Measurements from ENCODE around the gene ADAMTS12.

Gene ADAMTS12

GRCh38 chr5:33715661-33716060 lies 176.1 kb downstream of the ADAMTS12 start:
- Histone ChIP-seq H3K27me3 (ENCODE audit: low read depth, low read length) (no peaks in the 10 kb centered on the region), H2AFZ (ENCODE audit: low read depth, low read length) (no peak overlapping the region), H3K4me2 (ENCODE audit: low read length) (no peak overlapping the region), H3K9ac (ENCODE audit: low read length) (no peak overlapping the region), H3K27ac (ENCODE audit: low read length) (no peak overlapping the region), H3K4me3 (ENCODE audit: low read length) (no peak overlapping the region), H3K36me3 (replicated peaks; ENCODE audit: low read depth, low read length) (no peaks in the 10 kb centered on the region), H4K20me1 (ENCODE audit: insufficient read depth, low read length) (no peaks in the 10 kb centered on the region), H3K9me3 (ENCODE audit: insufficient read depth, low read length) (no peaks in the 10 kb centered on the region), H3K79me2 (ENCODE audit: low read length) (no peaks in the 10 kb centered on the region), H3K4me1 (ENCODE audit: low read length) (no peaks in the 10 kb centered on the region; the same call in 1 of the 2 replicates)
- no peak for TF ChIP-seq EZH2phosphoT487 (IDR thresholded peaks at IDR 0.05; ENCODE audit: low read depth)
- TF ChIP-seq CTCF (IDR thresholded peaks at IDR 0.05; ENCODE audit: low read depth, low read length): no peak

- no peak for TF ChIP-seq EZH2phosphoT487 (IDR thresholded peaks at IDR 0.05; ENCODE audit: low read depth)
- TF ChIP-seq CTCF (IDR thresholded peaks at IDR 0.05; ENCODE audit: low read depth, low read length): no peak
- no peaks in the 10 kb centered on the region for H3K79me2 ChIP-seq (ENCODE audit: low read length)
- no peaks in the 10 kb centered on the region for H3K36me3 ChIP-seq (replicated peaks; ENCODE audit: low read depth, low read length)
- H3K4me1 ChIP-seq (ENCODE audit: low read length): no peaks in the 10 kb centered on the region; the same call in 1 of the 2 replicates
- H3K4me2 ChIP-seq (ENCODE audit: low read length): no peak overlapping the region
- H3K9ac ChIP-seq (ENCODE audit: low read length): no peak overlapping the region
- no peak overlapping the region for H2AFZ ChIP-seq (ENCODE audit: low read depth, low read length)
- H3K9me3 ChIP-seq (ENCODE audit: insufficient read depth, low read length): no peaks in the 10 kb centered on the region
- H3K4me3 ChIP-seq (ENCODE audit: low read length): no peak overlapping the region
- no peaks in the 10 kb centered on the region for H4K20me1 ChIP-seq (ENCODE audit: insufficient read depth, low read length)
- no peaks in the 10 kb centered on the region for H3K27me3 ChIP-seq (ENCODE audit: low read depth, low read length)
- no peak overlapping the region for H3K27ac ChIP-seq (ENCODE audit: low read length)
Measured at GRCh38 chr5:33713136-33713765, 178.5 kb downstream of the ADAMTS12 start.

GRCh38 chr5:33712664-33713063 lies 179.1 kb downstream of the ADAMTS12 start:
- Histone ChIP-seq H3K4me3 (ENCODE audit: low read length) (no peak overlapping the region), H3K36me3 (replicated peaks; ENCODE audit: low read depth, low read length) (no peaks in the 10 kb centered on the region), H3K9ac (ENCODE audit: low read length) (no peak overlapping the region), H3K4me1 (ENCODE audit: low read length) (no peaks in the 10 kb centered on the region; the same call in 1 of the 2 replicates), H3K79me2 (ENCODE audit: low read length) (no peaks in the 10 kb centered on the region), H3K27ac (ENCODE audit: low read length) (no peak overlapping the region), H3K4me2 (ENCODE audit: low read length) (no peak overlapping the region), H3K27me3 (ENCODE audit: low read depth, low read length) (no peaks in the 10 kb centered on the region), H4K20me1 (ENCODE audit: insufficient read depth, low read length) (no peaks in the 10 kb centered on the region), H2AFZ (ENCODE audit: low read depth, low read length) (no peak overlapping the region), H3K9me3 (ENCODE audit: insufficient read depth, low read length) (no peaks in the 10 kb centered on the region)
- no peak for TF ChIP-seq EZH2phosphoT487 (IDR thresholded peaks at IDR 0.05; ENCODE audit: low read depth)

GRCh38 chr5:33711094-33711679 lies 180.6 kb downstream of the ADAMTS12 start:
- Histone ChIP-seq H3K4me1 (ENCODE audit: low read length) (no peaks in the 10 kb centered on the region; the same call in 1 of the 2 replicates), H3K27me3 (ENCODE audit: low read depth, low read length) (no peaks in the 10 kb centered on the region), H4K20me1 (ENCODE audit: insufficient read depth, low read length) (no peaks in the 10 kb centered on the region), H3K9me3 (ENCODE audit: insufficient read depth, low read length) (no peaks in the 10 kb centered on the region), H2AFZ (ENCODE audit: low read depth, low read length) (no peak overlapping the region), H3K4me3 (ENCODE audit: low read length) (no peak overlapping the region), H3K9ac (ENCODE audit: low read length) (no peak overlapping the region), H3K27ac (ENCODE audit: low read length) (no peak overlapping the region), H3K36me3 (replicated peaks; ENCODE audit: low read depth, low read length) (no peaks in the 10 kb centered on the region), H3K4me2 (ENCODE audit: low read length) (no peak overlapping the region), H3K79me2 (ENCODE audit: low read length) (no peaks in the 10 kb centered on the region)
- TF ChIP-seq EZH2phosphoT487 (IDR thresholded peaks at IDR 0.05; ENCODE audit: low read depth) (no peak), CTCF (IDR thresholded peaks at IDR 0.05; ENCODE audit: low read depth, low read length) (no peak)
